ENCODE results near the gene CAPN3. TPM values are rescaled to one million over a fixed set of nuclear protein-coding genes. Genes with fewer than 3 reads are reported as not detected.

CAPN3 gene
- total RNA-seq, 2 donors from 2014 or later: 2.0 to 5.8 TPM

GRCh38 chr15:42413920-42414319 is 54.6 kb downstream of the CAPN3 start:
- Mint-ChIP-seq H3K27me3 (no peaks in the 10 kb centered on the region), H3K4me3 (no peak overlapping the region), H3K27ac (no peak overlapping the region), H3K9me3 (no peaks in the 10 kb centered on the region), H3K36me3 (peaks cover 14% of the 10 kb centered on the region), H3K4me1 (ENCODE audit: low read depth in 2 of 2) (peaks cover 0 to 4% of the 10 kb centered on the region in 2 donors)
- ATAC-seq (no peak), DNase-seq (ENCODE audit: low spot score) (no peak)

GRCh38 chr15:42419369-42419768 is 60.1 kb downstream of the CAPN3 start:
- no peak overlapping the region for H3K27ac Mint-ChIP-seq
- H3K9me3 Mint-ChIP-seq: no peaks in the 10 kb centered on the region
- no peak for DNase-seq (ENCODE audit: low spot score)
- H3K36me3 Mint-ChIP-seq: peaks cover 28% of the 10 kb centered on the region
- no peak for ATAC-seq
- no peak overlapping the region for H3K4me3 Mint-ChIP-seq
- no peaks in the 10 kb centered on the region for H3K27me3 Mint-ChIP-seq
- H3K4me1 Mint-ChIP-seq (ENCODE audit: low read depth in 2 of 2): peaks cover 0 to 4% of the 10 kb centered on the region in 2 donors

- Mint-ChIP-seq H3K27ac (no peak overlapping the region), H3K4me1 (ENCODE audit: low read depth in 2 of 2) (no peaks in the 10 kb centered on the region), H3K9me3 (no peaks in the 10 kb centered on the region), H3K27me3 (no peaks in the 10 kb centered on the region), H3K36me3 (peaks cover 30% of the 10 kb centered on the region), H3K4me3 (no peak overlapping the region)
- ATAC-seq (no peak), DNase-seq (ENCODE audit: low spot score) (no peak)
These were observed 62.1 kb downstream of the CAPN3 start for GRCh38 chr15:42421376-42421775.

- Mint-ChIP-seq H3K4me3 (no peak overlapping the region), H3K9me3 (no peaks in the 10 kb centered on the region), H3K27ac (no peak overlapping the region), H3K36me3 (peaks cover 23% of the 10 kb centered on the region), H3K27me3 (no peaks in the 10 kb centered on the region), H3K4me1 (ENCODE audit: low read depth in 2 of 2) (no peaks in the 10 kb centered on the region)
- ATAC-seq (no peak), DNase-seq (ENCODE audit: low spot score) (no peak)
These were observed 68.3 kb downstream of the CAPN3 start for GRCh38 chr15:42427429-42428223.

GRCh38 chr15:42444415-42445063 is 85.2 kb downstream of the CAPN3 start:
- Mint-ChIP-seq H3K27ac (no peak overlapping the region), H3K4me3 (no peak overlapping the region), H3K36me3 (peaks cover 12% of the 10 kb centered on the region), H3K4me1 (ENCODE audit: low read depth in 2 of 2) (peaks cover 0 to 3% of the 10 kb centered on the region in 2 donors), H3K9me3 (no peaks in the 10 kb centered on the region), H3K27me3 (no peaks in the 10 kb centered on the region)
- no peak for DNase-seq (ENCODE audit: low spot score)
- no peak for ATAC-seq

- peaks cover 9% of the 10 kb centered on the region for H3K36me3 Mint-ChIP-seq
- H3K4me1 Mint-ChIP-seq (ENCODE audit: low read depth in 2 of 2): peaks cover 0 to 3% of the 10 kb centered on the region in 2 donors
- no peak for DNase-seq (ENCODE audit: low spot score)
- no peak overlapping the region for H3K4me3 Mint-ChIP-seq
- H3K9me3 Mint-ChIP-seq: no peaks in the 10 kb centered on the region
- no peaks in the 10 kb centered on the region for H3K27me3 Mint-ChIP-seq
- ATAC-seq: no peak
- H3K27ac Mint-ChIP-seq: no peak overlapping the region
These were observed 86.2 kb downstream of the CAPN3 start for GRCh38 chr15:42445551-42445950.

GRCh38 chr15:42447599-42447998 is 88.3 kb downstream of the CAPN3 start:
- ATAC-seq (no peak), DNase-seq (ENCODE audit: low spot score) (no peak)
- Mint-ChIP-seq H3K27me3 (no peaks in the 10 kb centered on the region), H3K36me3 (peaks cover 16% of the 10 kb centered on the region), H3K4me3 (no peak overlapping the region), H3K4me1 (ENCODE audit: low read depth in 2 of 2) (peaks cover 0 to 3% of the 10 kb centered on the region in 2 donors), H3K27ac (no peak overlapping the region), H3K9me3 (no peaks in the 10 kb centered on the region)

- Mint-ChIP-seq H3K4me1 (ENCODE audit: low read depth in 2 of 2) (peaks cover 0 to 3% of the 10 kb centered on the region in 2 donors), H3K36me3 (peaks cover 16% of the 10 kb centered on the region), H3K27ac (no peak overlapping the region), H3K9me3 (no peaks in the 10 kb centered on the region), H3K27me3 (no peaks in the 10 kb centered on the region), H3K4me3 (no peak overlapping the region)
- ATAC-seq (no peak), DNase-seq (ENCODE audit: low spot score) (no peak)
These were observed 89.0 kb downstream of the CAPN3 start for GRCh38 chr15:42448281-42448680.

- ATAC-seq (no peak), DNase-seq (ENCODE audit: low spot score) (no peak)
- H3K9me3 Mint-ChIP-seq: no peaks in the 10 kb centered on the region
- no peak overlapping the region for H3K4me3 Mint-ChIP-seq
- no peak overlapping the region for H3K27ac Mint-ChIP-seq
- peaks cover 0 to 3% of the 10 kb centered on the region in 2 donors for H3K4me1 Mint-ChIP-seq (ENCODE audit: low read depth in 2 of 2)
- H3K27me3 Mint-ChIP-seq: no peaks in the 10 kb centered on the region
- peaks cover 16% of the 10 kb centered on the region for H3K36me3 Mint-ChIP-seq
These were observed 90.6 kb downstream of the CAPN3 start for GRCh38 chr15:42449770-42450424.

- H3K27ac Mint-ChIP-seq: no peak overlapping the region
- ATAC-seq (no peak), DNase-seq (ENCODE audit: low spot score) (no peak)
- H3K4me1 Mint-ChIP-seq (ENCODE audit: low read depth in 2 of 2): peaks cover 0 to 3% of the 10 kb centered on the region in 2 donors
- H3K36me3 Mint-ChIP-seq: peaks cover 16% of the 10 kb centered on the region
- H3K9me3 Mint-ChIP-seq: no peaks in the 10 kb centered on the region
- H3K27me3 Mint-ChIP-seq: no peaks in the 10 kb centered on the region
- no peak overlapping the region for H3K4me3 Mint-ChIP-seq
These were observed 91.1 kb downstream of the CAPN3 start for GRCh38 chr15:42450425-42450790.

GRCh38 chr15:42453826-42454225 is 94.5 kb downstream of the CAPN3 start:
- Mint-ChIP-seq H3K4me1 (ENCODE audit: low read depth in 2 of 2) (peaks cover 0 to 5% of the 10 kb centered on the region in 2 donors), H3K4me3 (no peak overlapping the region), H3K27me3 (no peaks in the 10 kb centered on the region), H3K27ac (no peak overlapping the region), H3K9me3 (no peaks in the 10 kb centered on the region), H3K36me3 (peaks cover 16% of the 10 kb centered on the region)
- ATAC-seq: no peak
- DNase-seq (ENCODE audit: low spot score): no peak

- ATAC-seq: no peak
- DNase-seq (ENCODE audit: low spot score): no peak
- H3K27me3 Mint-ChIP-seq: no peaks in the 10 kb centered on the region
- H3K4me1 Mint-ChIP-seq (ENCODE audit: low read depth in 2 of 2): peaks cover 0 to 8% of the 10 kb centered on the region in 2 donors
- peaks cover 5% of the 10 kb centered on the region for H3K36me3 Mint-ChIP-seq
- no peak overlapping the region for H3K27ac Mint-ChIP-seq
- H3K9me3 Mint-ChIP-seq: no peaks in the 10 kb centered on the region
- H3K4me3 Mint-ChIP-seq: no peak overlapping the region
These were observed 97.2 kb downstream of the CAPN3 start for GRCh38 chr15:42456531-42456930.

GRCh38 chr15:42456971-42457370 is 97.7 kb downstream of the CAPN3 start:
- peaks cover under 1% of the 10 kb centered on the region for H3K36me3 Mint-ChIP-seq
- H3K9me3 Mint-ChIP-seq: no peaks in the 10 kb centered on the region
- H3K4me3 Mint-ChIP-seq: no peak overlapping the region
- H3K4me1 Mint-ChIP-seq (ENCODE audit: low read depth in 2 of 2): peaks cover 0 to 8% of the 10 kb centered on the region in 2 donors
- no peak overlapping the region for H3K27ac Mint-ChIP-seq
- ATAC-seq: no peak
- no peak for DNase-seq (ENCODE audit: low spot score)
- no peaks in the 10 kb centered on the region for H3K27me3 Mint-ChIP-seq

All from natural killer cell treated with Interleukin-12 subunit alpha and Interleukin-12 subunit beta and Interleukin-15 and Interleukin-18, amount 100 ng/mL, for 72 hours (primary cell).